ENCODE results near the gene PTGR2.

GRCh38 chr14:73909681-73910080 is 58.0 kb downstream of the PTGR2 start:
- TF ChIP-seq EP300 (IDR thresholded peaks at IDR 0.05) (no peak), CTCF (IDR thresholded peaks at IDR 0.05) (no peak)
